ENCODE measurements around the gene FBRSL1. TPM values are rescaled to one million over a fixed set of nuclear protein-coding genes. Genes with fewer than 3 reads are reported as not detected.
A peak's percentile ranks its signal among the peaks of the same experiment; 100 is the strongest.

Gene FBRSL1
- total RNA-seq, 1 experiment from 2014 or later: 12.6 TPM

GRCh38 chr12:132557291-132558015 lies 67.5 kb downstream of the FBRSL1 start:
- DNase-seq (ENCODE audit: low spot score): no peak

GRCh38 chr12:132558042-132558856 lies 68.3 kb downstream of the FBRSL1 start:
- no peak for DNase-seq (ENCODE audit: low spot score)

- DNase-seq (ENCODE audit: low spot score): no peak
Observed at GRCh38 chr12:132558861-132559623, 69.1 kb downstream of the FBRSL1 start.

- DNase-seq (ENCODE audit: low spot score): peak; percentile 16
Observed at GRCh38 chr12:132559652-132560363, 69.9 kb downstream of the FBRSL1 start.

- DNase-seq (ENCODE audit: low spot score): no peak
Observed at GRCh38 chr12:132560364-132560613, 70.3 kb downstream of the FBRSL1 start.

GRCh38 chr12:132560614-132561426 lies 70.9 kb downstream of the FBRSL1 start:
- DNase-seq (ENCODE audit: low spot score): peak; percentile 35

Other genes with a start within 250 kb of the FBRSL1 start
- gene GALNT9, start 160.6 kb upstream of the FBRSL1 start, total RNA-seq (2014; rRNA removed; shearing (Covaris generic)): 2.4 and 11.5 TPM in 2 replicates
- gene LRCOL1, start 120.4 kb downstream of the FBRSL1 start, total RNA-seq (2014; rRNA removed; shearing (Covaris generic)): 1.1 and 1.4 TPM in 2 replicates
- gene P2RX2, start 128.6 kb downstream of the FBRSL1 start, total RNA-seq (2014; rRNA removed; shearing (Covaris generic)): not detected in 2 replicates
- 25.6 and 28.9 TPM in 2 replicates for gene POLE, start 197.2 kb downstream of the FBRSL1 start, total RNA-seq (2014; rRNA removed; shearing (Covaris generic))
- 36.3 and 43.1 TPM in 2 replicates for gene PXMP2, start 197.4 kb downstream of the FBRSL1 start, total RNA-seq (2014; rRNA removed; shearing (Covaris generic))
- 59.8 and 73.4 TPM in 2 replicates for gene PGAM5, start 220.7 kb downstream of the FBRSL1 start, total RNA-seq (2014; rRNA removed; shearing (Covaris generic))

All from A172 (cell line).